Measurements from ENCODE around the gene TFAP2C. TPM values are rescaled to one million over a fixed set of nuclear protein-coding genes. Genes with fewer than 3 reads are reported as not detected.

The TFAP2C gene
- total and polyA plus RNA-seq, 2 experiments from 2014 or later: 11.9 to 14.3 TPM

- Mint-ChIP-seq H3K4me3 (no peak overlapping the region), H3K36me3 (ENCODE audit: low read depth) (no peaks in the 10 kb centered on the region), H3K27ac (no peak overlapping the region), H3K4me1 (peaks cover 24% of the 10 kb centered on the region), H3K27me3 (ENCODE audit: insufficient read depth, low read depth, poor library complexity) (peaks cover 1% of the 10 kb centered on the region), H3K9me3 (peaks cover 2% of the 10 kb centered on the region; the same call in 1 of the 3 replicates)
- ATAC-seq: no peak
- Histone ChIP-seq H3F3A (replicated peaks; ENCODE audit: low read depth) (no peaks in the 10 kb centered on the region), H2AFZ (peak overlapping the region; percentile 43; the same call in 1 of the 2 replicates), H4K20me1 (replicated peaks; ENCODE audit: insufficient read depth) (no peaks in the 10 kb centered on the region), H3K4me1 (ENCODE audit: insufficient read depth) (peaks cover 11% of the 10 kb centered on the region), H3K79me2 (replicated peaks; ENCODE audit: insufficient read depth) (no peaks in the 10 kb centered on the region), H3K27me3 (ENCODE audit: insufficient read depth) (no peaks in the 10 kb centered on the region), H3K27ac (ENCODE audit: low read depth) (no peak overlapping the region), H3K4me2 (no peak overlapping the region; the same call in 1 of the 2 replicates), H3K4me3 (no peak overlapping the region), H3K9me2 (ENCODE audit: insufficient read depth) (peaks cover 3% of the 10 kb centered on the region; the same call in 1 of the 2 replicates), H3K36me3 (ENCODE audit: insufficient read depth) (no peaks in the 10 kb centered on the region; the same call in 1 of the 2 replicates)
- no peak for DNase-seq (ENCODE audit: low spot score)
- no peak for TF ChIP-seq REST (IDR thresholded peaks at IDR 0.05; ENCODE audit: unreplicated experiment)
Measured at GRCh38 chr20:56592817-56593216, 36.3 kb upstream of the TFAP2C start.

GRCh38 chr20:56595746-56596475, 33.2 kb upstream of the TFAP2C start:
- peaks cover 11% of the 10 kb centered on the region for H3K4me1 ChIP-seq (ENCODE audit: insufficient read depth)
- peak overlapping the region; percentile 80 for H3K27ac ChIP-seq (ENCODE audit: low read depth)
- Mint-ChIP-seq H3K4me3 (no peak overlapping the region), H3K36me3 (ENCODE audit: low read depth) (no peaks in the 10 kb centered on the region), H3K27ac (peak overlapping the region; percentile 80), H3K9me3 (peaks cover 2% of the 10 kb centered on the region; the same call in 1 of the 3 replicates), H3K27me3 (ENCODE audit: insufficient read depth, low read depth, poor library complexity) (no peaks in the 10 kb centered on the region), H3K4me1 (peaks cover 24% of the 10 kb centered on the region)
- H3F3A ChIP-seq (replicated peaks; ENCODE audit: low read depth): no peaks in the 10 kb centered on the region
- ATAC-seq: peak; percentile 80
- peaks cover 3% of the 10 kb centered on the region; the same call in 1 of the 2 replicates for H3K9me2 ChIP-seq (ENCODE audit: insufficient read depth)
- no peaks in the 10 kb centered on the region for H4K20me1 ChIP-seq (replicated peaks; ENCODE audit: insufficient read depth)
- H3K4me3 ChIP-seq: no peak overlapping the region
- peak; percentile 70 for DNase-seq (ENCODE audit: low spot score)
- H3K79me2 ChIP-seq (replicated peaks; ENCODE audit: insufficient read depth): no peaks in the 10 kb centered on the region
- H2AFZ ChIP-seq: no peak overlapping the region
- H3K4me2 ChIP-seq: no peak overlapping the region
- H3K27me3 ChIP-seq (ENCODE audit: insufficient read depth): no peaks in the 10 kb centered on the region
- H3K36me3 ChIP-seq (ENCODE audit: insufficient read depth): no peaks in the 10 kb centered on the region; the same call in 1 of the 2 replicates
- TF ChIP-seq EZH2phosphoT487 (IDR thresholded peaks at IDR 0.05; ENCODE audit: unreplicated experiment): no peak
- no peak for TF ChIP-seq REST (IDR thresholded peaks at IDR 0.05; ENCODE audit: unreplicated experiment)
- TF ChIP-seq ZNF462 (CRISPR knock-in tag; IDR thresholded peaks at IDR 0.05): peak; percentile 92
